HepG2 (cell line): Measurements from ENCODE around the gene TMEM50B. TPM values are rescaled to one million over a fixed set of nuclear protein-coding genes. Genes with fewer than 3 reads are reported as not detected.

Experiments used
- ATF5 ChIP-seq: sonication (generic); formaldehyde crosslinking; IDR thresholded peaks from 2 replicates; pipeline ENCODE4 v1.4.0; 2020; ENCODE audit warnings: mild to moderate bottlenecking, low read depth, missing genetic modification reagents
- CC2D1A ChIP-seq: sonication (generic); formaldehyde crosslinking; IDR thresholded peaks from 2 replicates; pipeline ENCODE4 v1.8.1; 2023; ENCODE audit warnings: mild to moderate bottlenecking, missing genetic modification reagents
- DMTF1 ChIP-seq: sonication (generic); formaldehyde crosslinking; IDR thresholded peaks from 2 replicates; pipeline ENCODE4 v1.4.0; 2020; ENCODE audit warnings: mild to moderate bottlenecking, missing genetic modification reagents
- FOXM1 ChIP-seq: sonication (generic); formaldehyde crosslinking; IDR thresholded peaks from 2 replicates; pipeline ENCODE4 v1.5.0; 2020; ENCODE audit warnings: missing genetic modification reagents
- GPN1 ChIP-seq: sonication (generic); formaldehyde crosslinking; IDR thresholded peaks from 2 replicates; pipeline ENCODE4 v1.5.1; 2020; ENCODE audit warnings: missing genetic modification reagents, borderline replicate concordance
- HBP1 ChIP-seq: IDR thresholded peaks from 2 replicates; pipeline ENCODE4 v1.6.1; 2016; ENCODE audit warnings: low read depth, control low read depth
- HIVEP1 ChIP-seq: sonication (generic); formaldehyde crosslinking; IDR thresholded peaks from 2 replicates; pipeline ENCODE4 v1.4.0; 2020; ENCODE audit warnings: mild to moderate bottlenecking, missing genetic modification reagents
- HNRNPL ChIP-seq: fragments of 200-400 bp; formaldehyde crosslinking; IDR thresholded peaks from 2 replicates; pipeline ENCODE4 v1.6.1; 2017; ENCODE audit warnings: mild to moderate bottlenecking, low read depth, low read length
- KDM5B ChIP-seq: sonication (generic); formaldehyde crosslinking; IDR thresholded peaks from 2 replicates; pipeline ENCODE4 v1.4.0; 2020; ENCODE audit warnings: missing genetic modification reagents, mild to moderate bottlenecking, borderline replicate concordance
- KLF16 ChIP-seq, 2 experiments: sonication (generic) in 1 of 2; formaldehyde crosslinking in 1 of 2; IDR thresholded peaks; 2 replicates each; pipeline versions ENCODE4 v1.6.1 to v1.8.0; 2016 to 2023; ENCODE audit warnings: missing genetic modification reagents in 2 of 2, missing compliant biosample characterization in 1 of 2
- MAF1 ChIP-seq: sonication (generic); formaldehyde crosslinking; IDR thresholded peaks from 2 replicates; pipeline ENCODE4 v1.5.0; 2020; ENCODE audit warnings: missing genetic modification reagents, borderline replicate concordance
- MZF1 ChIP-seq: sonication (generic); formaldehyde crosslinking; IDR thresholded peaks from 2 replicates; pipeline ENCODE4 v1.8.1; 2023; ENCODE audit warnings: mild to moderate bottlenecking, missing genetic modification reagents, borderline replicate concordance
- NR3C1 ChIP-seq: sonication (generic); formaldehyde crosslinking; IDR thresholded peaks from 2 replicates; pipeline ENCODE4 v1.4.0; 2020; ENCODE audit warnings: missing genetic modification reagents
- SALL1 ChIP-seq: sonication (generic); formaldehyde crosslinking; IDR thresholded peaks from 2 replicates; pipeline ENCODE4 v1.8.0; 2022; ENCODE audit warnings: mild to moderate bottlenecking, missing genetic modification reagents
- SNAPC4 ChIP-seq: sonication (generic); formaldehyde crosslinking; IDR thresholded peaks from 2 replicates; pipeline ENCODE4 v1.4.0; 2020; ENCODE audit warnings: mild to moderate bottlenecking, missing genetic modification reagents
- STAG1 ChIP-seq: sonication (generic); formaldehyde crosslinking; IDR thresholded peaks from 2 replicates; pipeline ENCODE4 v1.4.0; 2020; ENCODE audit warnings: missing genetic modification reagents
- ZEB1 ChIP-seq: IDR thresholded peaks from 2 replicates; pipeline ENCODE4 v1.6.1; 2012; ENCODE audit warnings: mild to moderate bottlenecking, low read depth, inconsistent platforms; ENCODE audit not compliant: insufficient replicate concordance
- ZMYM4 ChIP-seq: sonication (generic); formaldehyde crosslinking; IDR thresholded peaks from 2 replicates; pipeline ENCODE4 v1.8.1; 2023; ENCODE audit warnings: mild to moderate bottlenecking, missing genetic modification reagents
- ZNF691 ChIP-seq: sonication (generic); formaldehyde crosslinking; IDR thresholded peaks from 2 replicates; pipeline ENCODE4 v1.4.0; 2020; ENCODE audit warnings: missing genetic modification reagents, low read depth, mild to moderate bottlenecking, borderline replicate concordance
- polyA plus RNA-seq, 8 experiments: library from polyadenylated mRNA; depleted of rRNA in 3 of 8; stranded (reverse) in 7 of 8; unstranded in 1 of 8; fragments of >200 nt; fragmentation: Illumina TruSeq in 4 of 8; extraction: Trizol in 4 of 8; gene quantifications; 2 replicates each; pipeline versions ENCODE4 v1.2.1 to v1.2.3, GENCODE V29; 2011 to 2016; ENCODE audit warnings: low read depth in 4 of 8, missing spikeins in 1 of 8, mixed read lengths in 1 of 8; ENCODE audit not compliant: insufficient read depth in 1 of 8
- total RNA-seq, 5 experiments: library from RNA; depleted of rRNA; stranded (reverse); fragments of >200 nt; fragmentation: Illumina TruSeq; extraction: Trizol; gene quantifications; 2 replicates each; pipeline ENCODE4 v1.2.3, GENCODE V29; 2016; ENCODE audit warnings: low read depth in 1 of 5

The TMEM50B gene
- total and polyA plus RNA-seq, 2 of the 13 experiments (the other 11 are each of a cell fraction or from before 2014, with no cell fraction given), result 29.9 to 46.3 TPM

GRCh38 chr21:33412832-33413519 is 66.8 kb downstream of the TMEM50B start (continued):
- TF ChIP-seq ZEB1 (peak; percentile 99), ATF5 (CRISPR knock-in tag) (no peak), NR3C1 (CRISPR knock-in tag) (no peak), ZMYM4 (CRISPR knock-in tag) (peak; percentile 54; the same call in 1 of the 2 replicates), HBP1 (CRISPR knock-in tag) (no peak), DMTF1 (CRISPR knock-in tag) (no peak), FOXM1 (no peak), SALL1 (CRISPR knock-in tag) (peak; percentile 94), KLF16 (CRISPR knock-in tag; IDR thresholded peaks at IDR 0.05) (peak in 1 of 2 experiments; percentile 55; a peak in 2 of 4 replicates), MAF1 (CRISPR knock-in tag) (no peak), ZNF691 (no peak), HIVEP1 (no peak), SNAPC4 (CRISPR knock-in tag) (no peak; the same call in 1 of the 2 replicates), HNRNPL (no peak), KDM5B (CRISPR knock-in tag) (no peak; the same call in 1 of the 2 replicates), STAG1 (no peak; the same call in 1 of the 2 replicates), MZF1 (CRISPR knock-in tag) (no peak), CC2D1A (CRISPR knock-in tag) (no peak), GPN1 (CRISPR knock-in tag) (no peak)
